Left kidney (tissue), 2 donors: Measurements from ENCODE around the gene CAMKK2. TPM values are rescaled to one million over a fixed set of nuclear protein-coding genes. Genes with fewer than 3 reads are reported as not detected.
"Not testable (repeated sequence)": the region's sequence is repeated elsewhere in the genome, so short reads cannot be mapped to it uniquely, and the experiment has no call there.

Experiments used
- DNase-seq: peaks from one replicate; pipeline ENCODE4 v3.0.0-alpha.2; 2013
- polyA plus RNA-seq: library from polyadenylated mRNA; unstranded; fragments of 120-200 nt; gene quantifications from one replicate; pipeline ENCODE4 v1.2.1, GENCODE V29; 2013; ENCODE audit not compliant: insufficient read length

Gene CAMKK2
- polyA plus RNA-seq, 1 donor: 37.6 TPM

DNA sequence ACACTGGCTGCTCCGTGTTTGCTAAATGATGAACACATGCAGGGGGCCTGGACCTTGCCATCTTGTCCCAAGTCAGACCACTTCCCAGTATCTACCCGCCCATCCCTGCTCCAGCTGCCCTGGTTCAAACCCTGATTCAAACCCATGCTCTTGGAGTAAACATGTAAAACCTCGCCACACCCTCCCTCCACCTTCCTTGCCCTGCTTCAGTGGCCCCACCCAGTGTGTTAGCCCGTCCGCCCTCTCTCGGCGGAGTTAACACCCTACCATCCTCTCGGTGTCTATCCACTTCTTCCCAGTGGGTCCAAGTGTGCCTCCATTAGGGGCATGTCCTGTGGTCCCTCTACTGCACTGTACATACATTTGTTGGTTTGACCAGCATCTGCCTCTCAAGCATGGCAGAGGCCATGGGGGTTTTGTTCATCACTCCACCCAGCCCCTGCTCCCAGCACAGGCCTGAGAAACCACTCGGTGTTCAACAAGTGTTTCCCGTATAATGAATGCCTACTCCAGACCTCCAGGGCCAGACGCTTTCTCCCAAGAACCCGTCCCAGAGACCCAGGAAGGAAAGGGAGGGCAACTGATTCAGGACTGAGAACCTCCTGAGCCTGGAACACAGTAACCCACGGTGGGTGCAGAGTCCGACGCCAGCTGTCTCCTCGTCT lies 49.5 kb downstream of the CAMKK2 start:
- no peak for DNase-seq

DNA sequence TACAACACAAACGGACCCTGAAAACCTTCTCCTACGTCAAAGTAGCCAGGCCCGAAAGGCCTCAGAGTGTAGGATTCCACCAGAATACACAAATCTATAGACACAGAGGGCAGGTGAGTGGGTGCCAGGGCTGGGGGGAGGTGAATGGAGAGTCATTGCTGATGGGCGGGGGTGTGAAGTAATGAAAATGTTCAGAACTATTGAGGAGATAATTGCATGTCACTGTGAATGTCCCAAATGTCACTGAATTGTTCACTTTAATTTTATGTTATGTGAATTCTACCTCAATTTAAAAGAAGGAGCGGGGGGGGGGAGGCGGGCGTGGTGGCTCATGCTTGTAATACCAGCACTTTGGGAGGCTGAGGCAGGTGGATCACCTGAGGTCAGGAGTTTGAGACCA lies 50.6 kb downstream of the CAMKK2 start:
- no peak for DNase-seq

DNA sequence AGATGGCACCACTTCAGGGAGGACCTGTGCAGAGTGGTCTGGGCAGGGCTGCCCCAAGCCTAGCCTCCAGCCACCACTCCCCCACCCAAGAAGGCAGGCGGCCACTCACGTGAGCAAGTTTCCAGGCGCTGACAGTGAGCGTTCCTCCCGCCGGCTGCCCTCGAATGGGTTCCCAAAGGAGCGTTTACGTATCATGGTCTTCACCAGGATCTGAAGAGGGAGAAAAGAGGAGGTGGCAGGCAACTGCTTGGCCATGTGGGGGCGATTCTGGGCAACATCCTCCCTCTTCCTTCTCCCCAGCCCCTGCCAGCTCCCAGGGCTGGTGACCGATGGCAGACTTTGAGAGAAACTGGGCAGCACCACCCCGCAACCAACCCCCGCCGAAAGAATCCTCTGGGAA lies 51.5 kb downstream of the CAMKK2 start:
- DNase-seq: no peak

DNA sequence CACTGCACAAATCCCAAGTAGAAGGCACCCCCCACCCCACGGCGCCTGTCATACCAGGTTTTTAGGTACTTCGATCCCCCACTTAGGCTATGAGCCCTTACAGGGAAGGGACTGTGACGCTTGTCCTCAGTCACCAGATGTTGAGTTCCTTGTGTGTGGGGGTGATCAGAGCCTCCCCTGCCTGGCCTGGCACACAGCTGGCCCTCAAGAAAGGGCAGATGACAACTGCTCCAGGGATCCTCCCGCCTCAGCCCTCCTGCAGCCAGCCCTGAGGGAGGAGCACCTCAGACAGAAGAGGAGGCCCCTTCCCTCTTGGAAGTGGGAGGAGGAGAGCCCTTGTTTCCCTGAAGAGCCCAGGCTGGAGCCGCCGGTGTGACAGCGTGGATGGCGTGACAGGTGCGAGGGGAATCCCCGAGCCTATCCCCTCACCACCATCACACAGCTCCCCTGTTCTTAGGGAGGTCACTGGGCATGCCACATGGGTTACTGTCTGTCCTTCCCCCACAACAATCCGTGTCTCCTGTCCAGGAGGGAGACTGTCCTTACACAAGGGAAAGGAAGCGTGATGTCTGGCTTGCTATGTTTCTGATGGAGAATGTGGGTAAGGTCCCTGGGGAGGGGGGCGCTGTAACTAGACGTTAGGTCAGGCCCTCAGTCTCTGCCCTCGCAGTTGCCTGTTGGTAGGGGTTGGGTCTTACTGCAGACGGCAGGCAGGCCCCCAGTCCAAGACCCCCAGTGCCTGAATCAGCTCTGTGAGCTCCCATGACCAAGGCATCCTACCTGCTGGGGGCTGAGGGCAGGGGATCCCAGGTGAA lies 55.1 kb downstream of the CAMKK2 start:
- DNase-seq: no peak

DNA sequence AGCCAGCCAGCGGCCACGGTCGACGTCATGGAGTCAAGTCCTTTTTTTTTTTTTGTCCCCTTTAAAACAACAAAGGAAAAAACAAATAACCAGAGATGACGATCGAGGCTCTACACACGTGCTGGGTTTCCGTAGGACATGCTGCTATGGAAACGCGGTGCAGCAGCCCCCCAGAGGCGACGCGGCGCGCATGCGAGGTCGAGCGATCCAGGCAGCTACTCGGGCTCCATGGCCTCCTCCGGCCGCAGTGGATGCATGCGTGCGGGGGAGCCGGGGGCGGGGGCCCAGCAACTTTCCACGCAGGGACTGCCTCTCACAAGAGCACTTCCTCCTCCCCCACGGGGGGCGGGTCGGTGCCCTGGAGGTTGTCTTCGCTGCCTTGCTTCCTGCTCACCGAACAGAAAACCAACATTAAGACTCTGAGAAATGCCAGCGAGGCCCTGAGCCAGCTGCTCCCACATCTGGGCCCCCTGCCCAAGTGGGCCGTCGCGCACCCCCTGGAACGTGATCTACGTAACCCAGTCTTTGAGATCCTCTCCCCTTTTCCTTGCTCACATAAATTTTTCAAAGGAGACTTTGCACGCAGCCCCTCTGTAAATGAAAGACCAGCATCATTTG lies 55.9 kb downstream of the CAMKK2 start:
- peak; percentile 84 for DNase-seq

DNA sequence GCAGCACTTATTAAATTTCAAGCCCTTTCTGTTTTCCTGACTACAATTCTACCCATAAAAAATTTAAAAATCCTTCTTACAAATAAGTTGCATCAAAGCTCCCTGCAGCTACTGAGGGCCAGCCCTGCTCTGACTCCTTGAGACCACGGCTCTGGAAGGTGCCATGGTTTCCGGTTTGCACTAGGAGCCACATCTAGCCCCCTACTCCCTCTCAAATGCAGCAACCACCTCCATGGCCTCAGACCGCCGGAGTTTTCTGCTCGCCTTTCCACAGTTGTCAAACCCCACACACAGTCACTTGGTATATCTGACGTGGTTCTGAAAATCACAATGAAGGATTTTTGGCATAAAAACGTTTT lies 56.5 kb downstream of the CAMKK2 start:
- no peak for DNase-seq

DNA sequence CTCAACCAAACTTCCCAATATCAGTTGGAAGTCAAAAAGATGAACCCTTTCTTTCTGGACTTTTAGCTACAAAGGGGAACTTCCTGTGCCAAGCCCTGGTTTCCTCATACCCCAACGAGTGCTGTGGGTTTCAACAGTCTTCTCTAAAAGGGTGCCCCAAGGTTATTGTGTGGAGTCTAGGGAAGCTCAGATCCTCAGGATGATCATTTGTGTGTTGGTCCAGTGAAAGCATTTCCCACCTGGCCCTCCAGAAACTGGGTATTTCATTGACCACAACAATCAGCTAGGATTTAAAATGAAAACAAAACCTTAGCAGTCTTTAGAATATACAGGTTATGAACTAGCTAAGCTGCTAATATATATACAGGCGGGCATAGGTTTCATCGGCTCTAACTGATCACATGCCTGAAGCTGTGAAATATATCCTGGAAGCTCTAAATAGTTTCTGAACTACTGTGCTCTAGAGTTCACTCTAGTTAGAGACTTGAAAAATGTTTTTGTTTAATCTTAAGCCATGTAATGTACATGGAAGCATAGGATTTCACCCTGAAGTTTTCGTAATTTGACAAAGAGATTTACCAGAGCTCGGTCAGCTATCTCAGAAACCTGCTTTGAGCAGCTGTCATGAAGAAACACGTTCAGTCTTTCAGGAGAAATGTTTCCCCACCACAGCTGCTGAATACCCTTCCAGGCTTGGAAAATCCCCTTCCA lies 57.0 kb downstream of the CAMKK2 start:
- DNase-seq: no peak

DNA sequence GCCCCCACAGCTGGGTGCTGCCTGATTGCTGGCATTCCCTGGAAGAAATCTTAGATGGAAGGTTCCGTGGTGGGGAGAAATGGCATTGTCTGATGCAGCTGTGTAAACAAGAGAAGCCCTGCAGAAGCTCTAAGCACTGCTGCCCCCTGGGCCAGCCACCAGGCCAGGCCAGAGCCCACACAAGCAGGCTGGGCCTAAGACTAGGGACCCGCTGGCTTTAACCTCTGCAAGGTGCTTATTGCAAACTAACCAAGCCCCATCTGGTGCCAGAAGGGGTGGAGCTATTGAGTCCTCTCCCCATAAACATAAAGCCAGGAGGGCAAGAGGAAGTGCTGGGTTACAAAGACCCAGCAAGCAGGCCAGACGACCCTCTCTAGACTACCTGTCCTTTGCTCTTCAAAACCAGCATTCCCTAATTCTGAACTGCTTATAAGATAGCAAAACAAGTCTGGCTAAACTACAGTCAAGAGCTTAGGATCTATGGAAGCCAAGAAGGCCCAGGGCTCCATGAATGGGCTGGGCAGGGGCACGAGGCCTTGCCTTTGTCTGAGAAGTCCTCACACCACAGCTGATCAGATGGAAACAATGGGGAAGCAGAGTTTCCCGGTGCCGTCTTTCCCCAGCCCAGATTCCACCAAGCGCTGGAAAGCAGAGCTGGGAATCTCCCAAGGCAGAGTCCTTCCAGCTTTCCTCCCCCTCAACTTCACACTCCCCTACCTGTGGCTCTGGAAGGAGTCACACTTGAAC lies 57.7 kb downstream of the CAMKK2 start:
- no peak for DNase-seq

DNA sequence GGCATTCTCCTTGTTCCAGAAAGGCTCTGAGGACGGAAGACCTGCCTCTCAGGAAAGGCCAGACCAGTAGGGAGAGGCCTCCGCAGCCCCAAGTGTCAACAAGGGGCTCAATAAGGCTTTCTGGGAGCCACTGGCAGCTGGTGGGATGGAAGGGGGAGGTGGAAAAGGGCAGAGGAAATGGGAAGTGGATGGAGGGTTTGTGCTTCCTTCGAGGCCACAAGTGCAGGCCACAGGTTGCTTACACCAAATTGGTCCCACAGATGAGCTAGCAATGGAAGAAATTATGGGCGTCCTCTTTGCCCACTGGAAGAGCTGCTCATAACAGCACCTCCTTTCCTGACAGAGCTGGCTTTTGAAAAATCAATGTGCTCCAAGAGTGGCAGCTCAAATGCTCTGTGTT lies 58.4 kb downstream of the CAMKK2 start:
- no peak for DNase-seq

DNA sequence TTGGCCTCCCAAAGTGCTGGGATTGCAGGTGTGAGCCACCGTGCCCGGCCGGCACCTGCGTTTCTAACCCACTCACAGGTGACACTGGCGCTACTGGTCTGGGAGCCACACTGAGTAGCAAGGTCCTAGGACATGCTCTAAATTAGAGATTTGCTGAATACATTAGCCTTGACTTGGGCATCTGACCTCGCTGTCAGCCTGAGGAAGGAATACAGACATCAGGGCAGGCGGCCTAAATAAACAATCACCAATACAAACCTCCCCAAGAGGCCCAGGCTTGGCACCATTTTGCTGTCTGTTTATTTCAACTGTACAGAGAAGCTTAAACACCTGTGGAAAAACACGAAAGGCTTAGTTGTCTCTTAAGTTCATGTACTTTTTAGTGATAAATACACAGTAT lies 59.1 kb downstream of the CAMKK2 start:
- DNase-seq: no peak

DNA sequence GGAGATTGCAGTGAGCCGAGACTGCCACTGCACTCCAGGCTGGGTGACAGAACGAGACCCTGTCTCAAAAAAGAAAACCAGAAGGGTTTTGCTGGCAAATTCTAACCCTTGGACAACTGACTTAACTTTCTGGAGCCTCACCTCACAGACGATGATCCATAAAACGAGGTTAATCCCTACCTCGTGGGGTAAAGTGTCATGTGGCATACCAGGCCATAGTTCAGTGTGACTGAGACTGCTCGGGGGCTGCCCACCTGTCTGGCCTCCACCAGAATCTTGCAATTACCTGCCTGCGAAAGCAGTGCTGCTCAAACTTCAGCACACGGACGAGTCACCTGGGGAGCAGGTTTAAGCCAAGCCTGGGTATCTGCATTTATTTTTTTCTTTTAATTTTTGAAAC lies 59.7 kb downstream of the CAMKK2 start:
- DNase-seq: no peak

DNA sequence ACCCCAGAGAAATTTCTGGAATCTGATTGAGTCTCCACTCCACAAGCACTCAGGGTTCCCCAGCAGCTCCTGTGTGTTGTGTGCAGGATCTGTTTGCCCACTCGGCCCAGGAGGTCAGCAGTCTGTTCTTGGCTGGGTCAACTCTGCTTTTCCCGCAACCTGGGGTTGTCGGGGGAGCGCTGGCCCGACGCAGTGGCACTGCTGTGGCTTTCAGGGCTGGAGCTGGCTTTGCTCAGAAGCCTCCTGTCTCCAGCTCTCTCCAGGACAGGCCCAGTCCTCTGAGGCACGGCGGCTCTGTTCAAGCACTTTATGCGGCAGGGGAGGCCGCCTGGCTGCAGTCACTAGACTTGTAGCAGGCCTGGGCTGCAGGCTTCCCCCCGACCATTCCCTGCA lies 62.9 kb downstream of the CAMKK2 start:
- DNase-seq: no peak

DNA sequence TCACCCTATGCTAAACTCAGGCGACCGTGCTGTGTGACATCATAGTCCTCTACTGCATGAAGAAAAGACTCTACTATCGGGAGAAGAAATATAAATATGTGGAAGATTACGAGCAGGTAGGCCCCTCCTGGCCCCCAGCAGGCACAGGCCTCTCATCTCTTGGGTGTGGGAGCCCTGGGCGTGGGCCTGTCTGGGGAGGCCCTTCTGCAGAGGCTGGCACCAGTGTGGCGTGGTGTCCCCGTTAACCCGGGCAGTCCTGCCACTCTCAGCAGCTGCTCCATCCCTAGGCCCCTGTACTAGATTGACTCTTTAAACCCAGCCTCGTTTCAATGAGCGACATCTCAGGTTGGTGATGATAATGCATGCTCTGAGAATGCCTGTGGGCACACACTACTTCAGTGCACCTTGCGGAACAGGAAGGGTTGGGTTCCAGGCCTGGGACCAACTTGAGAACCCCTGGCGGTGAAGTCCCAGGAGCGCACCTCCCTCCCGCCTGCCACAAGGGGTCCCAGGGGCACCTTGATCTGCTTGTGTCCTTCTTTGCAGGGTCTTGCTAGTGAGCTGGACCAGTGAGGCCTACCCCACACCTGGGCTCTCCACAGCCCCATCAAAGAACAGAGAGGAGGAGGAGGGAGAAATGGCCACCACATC lies 63.4 kb downstream of the CAMKK2 start:
- DNase-seq: no peak

DNA sequence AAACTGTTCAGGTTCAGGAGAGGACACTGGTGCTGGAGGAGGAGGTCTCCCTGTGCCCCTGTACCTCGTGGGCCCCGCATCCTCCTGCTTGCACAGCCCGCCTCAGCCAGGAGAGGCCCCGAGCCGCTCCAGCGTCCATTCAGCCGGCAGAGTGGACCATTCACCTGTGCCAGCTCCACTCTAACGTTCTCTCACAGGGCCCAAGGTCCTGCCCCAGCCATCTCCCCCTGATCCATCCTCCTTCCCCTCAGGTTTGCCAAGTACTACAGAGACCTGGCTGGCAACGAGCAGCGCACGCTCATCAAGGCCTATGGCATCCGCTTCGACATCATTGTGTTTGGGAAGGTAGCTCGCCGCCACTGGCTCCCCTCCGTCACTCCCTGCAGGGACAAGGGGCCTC lies 64.3 kb downstream of the CAMKK2 start:
- no peak for DNase-seq

DNA sequence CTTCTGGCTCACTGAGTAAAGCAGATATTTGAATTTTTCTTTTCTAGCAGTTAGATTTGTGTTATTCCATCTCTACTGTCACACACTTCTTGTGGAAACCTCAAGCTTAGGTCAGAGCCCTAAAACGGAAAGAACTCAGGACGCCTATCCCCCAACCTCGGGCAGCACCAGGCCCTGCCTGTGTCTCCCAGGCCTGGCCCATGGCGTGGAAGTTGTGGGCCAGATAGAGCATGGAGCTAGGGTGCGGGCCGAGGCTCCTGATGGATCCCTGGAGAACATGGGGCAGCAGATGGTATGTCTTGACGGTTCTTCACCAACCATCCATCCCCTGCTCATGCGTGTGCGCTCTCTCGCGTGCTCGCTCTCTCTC lies 66.0 kb downstream of the CAMKK2 start:
- no peak for DNase-seq

DNA sequence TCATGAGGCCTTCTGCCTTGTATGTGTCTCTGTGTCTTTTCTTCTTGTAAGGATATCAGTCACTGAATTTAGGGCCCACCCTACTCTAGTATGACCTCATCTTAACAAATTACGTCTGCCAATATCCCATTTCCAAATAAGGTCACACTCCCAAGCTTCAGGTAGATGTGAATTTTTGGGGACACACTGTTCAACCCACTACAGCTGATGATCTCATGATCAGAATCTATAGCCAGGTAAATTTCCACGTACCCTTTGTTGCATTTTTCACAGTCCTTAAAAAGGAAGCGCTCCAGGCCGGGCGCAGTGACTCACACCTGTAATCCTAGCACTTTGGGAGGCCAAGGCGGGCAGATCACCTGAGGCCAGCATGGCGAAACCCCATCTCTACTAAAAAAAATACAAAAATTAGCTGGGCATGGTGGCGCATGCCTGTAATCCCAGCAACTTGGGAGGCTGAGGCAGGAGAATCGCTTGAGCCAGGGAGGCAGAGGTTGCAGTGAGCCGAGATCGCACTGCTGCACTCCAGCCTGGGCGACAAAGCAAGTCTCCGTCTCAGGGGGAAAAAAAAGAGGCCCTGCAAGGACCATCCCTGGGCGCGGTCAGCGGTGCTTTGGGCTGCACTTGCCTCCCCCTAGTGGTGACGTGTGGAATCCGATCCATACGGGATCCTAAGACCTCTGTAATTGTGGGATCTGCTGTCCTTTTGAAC lies 66.5 kb downstream of the CAMKK2 start:
- peak; percentile 76 for DNase-seq

DNA sequence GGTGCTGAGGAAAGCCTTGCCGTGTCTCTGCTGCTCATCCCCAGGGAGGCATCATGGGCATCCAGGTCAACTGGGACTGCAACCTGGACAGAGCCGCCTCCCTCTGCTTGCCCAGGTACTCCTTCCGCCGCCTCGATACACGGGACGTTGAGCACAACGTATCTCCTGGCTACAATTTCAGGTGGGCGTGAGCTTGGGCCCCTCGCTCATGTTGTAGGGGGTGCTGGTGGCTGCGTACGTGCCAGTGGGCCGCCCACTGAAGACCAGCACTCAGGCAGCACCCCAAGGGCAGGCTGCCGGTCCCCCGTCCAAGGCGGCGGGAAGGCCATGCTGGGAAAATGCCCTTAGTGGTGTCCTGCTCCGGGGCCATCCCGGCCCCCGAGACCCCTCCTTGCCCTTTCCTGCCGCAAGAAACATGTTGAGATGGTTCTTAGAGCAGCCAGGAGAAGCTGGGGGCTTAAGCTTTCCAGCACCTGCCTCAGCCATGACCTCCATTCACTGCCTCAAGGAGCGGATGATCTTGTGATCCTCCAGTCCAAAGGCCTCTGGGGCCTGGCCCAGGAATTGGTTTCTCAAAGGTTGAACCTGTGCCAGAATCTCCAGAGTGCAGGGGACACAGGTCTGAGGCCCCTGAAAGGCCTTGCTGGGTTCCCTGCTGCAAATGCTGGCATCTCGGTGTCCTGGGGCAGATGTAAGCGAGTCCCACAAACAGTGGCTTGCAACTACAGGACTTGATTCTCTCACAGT lies 67.4 kb downstream of the CAMKK2 start:
- DNase-seq: no peak

DNA sequence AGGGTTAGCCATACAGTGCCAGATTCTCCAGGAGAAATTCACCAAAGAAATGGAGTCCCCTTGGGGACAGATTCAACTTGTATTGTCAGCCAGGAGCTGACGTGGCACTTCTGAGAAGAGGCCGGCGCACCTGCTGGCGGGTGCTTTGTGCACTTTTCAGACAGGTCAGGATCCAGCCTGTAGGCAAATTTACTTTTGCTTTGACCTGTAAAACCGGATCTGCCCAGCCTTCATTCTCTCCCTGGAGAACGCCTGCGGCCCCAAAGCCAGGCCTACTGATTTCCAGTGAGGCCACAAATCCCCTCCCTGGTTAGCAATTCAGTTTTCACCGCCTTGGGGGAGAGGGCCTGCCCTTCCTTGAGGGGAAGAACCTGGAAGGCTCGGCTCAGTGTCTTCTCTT lies 69.2 kb downstream of the CAMKK2 start:
- no peak for DNase-seq

DNA sequence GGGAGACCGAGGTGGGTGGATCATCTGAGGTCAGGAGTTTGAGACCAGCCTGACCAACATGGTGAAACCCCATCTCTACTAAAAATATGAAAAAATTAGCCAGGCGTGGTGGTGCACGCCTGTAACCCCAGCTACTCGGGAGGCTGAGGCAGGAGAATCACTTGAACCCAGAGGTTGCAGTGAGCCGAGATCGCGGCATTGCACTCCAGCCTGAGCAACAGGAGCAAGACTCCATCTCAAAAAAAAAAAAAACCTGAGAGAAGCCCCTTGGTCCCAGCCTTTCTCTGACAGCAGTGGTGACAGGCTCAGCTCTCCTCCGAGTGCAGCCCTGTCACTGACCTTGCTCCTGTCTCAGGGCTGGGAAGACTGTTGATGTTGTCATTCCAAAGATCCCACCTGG lies 69.6 kb downstream of the CAMKK2 start:
- not testable (repeated sequence) for DNase-seq

DNA sequence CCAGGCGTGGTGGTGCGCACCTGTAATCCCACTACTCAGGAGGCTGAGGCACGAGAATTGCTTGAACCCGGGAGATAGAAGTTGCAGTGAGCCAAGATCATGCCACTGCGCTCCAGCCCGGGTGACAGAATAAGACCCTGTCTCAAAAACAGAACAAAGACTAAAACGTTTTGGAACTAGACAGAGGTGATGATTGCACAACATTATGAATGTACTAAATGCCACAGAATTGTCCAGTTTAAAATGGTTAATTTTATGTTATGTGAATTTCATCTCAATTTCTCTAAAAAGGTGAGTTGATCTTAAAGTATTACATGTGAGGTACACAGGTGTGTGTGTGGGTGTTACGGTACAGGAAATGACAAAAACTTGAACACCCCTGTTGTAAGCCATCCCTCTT lies 70.1 kb downstream of the CAMKK2 start:
- no peak for DNase-seq
